GM19240 (cell line): ENCODE results near the gene SLC12A6.

ENCODE experiments used
- DNase-seq: peaks from one replicate; pipeline ENCODE4 v3.0.0; 2011; ENCODE audit warnings: low spot score; ENCODE audit not compliant: insufficient read length

The SLC12A6 gene

DNA sequence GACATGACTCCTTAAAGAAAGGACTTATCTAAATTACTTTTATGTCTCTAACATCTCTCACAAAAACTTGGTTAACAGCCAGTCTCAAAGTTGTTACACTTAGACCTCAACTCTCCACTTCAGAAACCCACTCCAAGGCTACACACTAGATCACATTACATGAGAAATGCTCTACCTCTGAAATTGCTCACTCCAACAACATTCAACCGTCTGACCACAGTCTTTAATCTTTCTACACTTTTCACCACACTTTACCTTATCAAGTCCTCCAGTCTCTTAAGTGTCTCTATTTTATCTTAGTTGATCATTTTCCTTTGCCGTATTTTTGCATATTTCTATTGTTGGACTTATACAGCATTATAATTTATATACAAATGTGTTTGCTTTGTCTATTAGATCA, 5.8 kb downstream of the SLC12A6 start:
- no peak for DNase-seq

DNA sequence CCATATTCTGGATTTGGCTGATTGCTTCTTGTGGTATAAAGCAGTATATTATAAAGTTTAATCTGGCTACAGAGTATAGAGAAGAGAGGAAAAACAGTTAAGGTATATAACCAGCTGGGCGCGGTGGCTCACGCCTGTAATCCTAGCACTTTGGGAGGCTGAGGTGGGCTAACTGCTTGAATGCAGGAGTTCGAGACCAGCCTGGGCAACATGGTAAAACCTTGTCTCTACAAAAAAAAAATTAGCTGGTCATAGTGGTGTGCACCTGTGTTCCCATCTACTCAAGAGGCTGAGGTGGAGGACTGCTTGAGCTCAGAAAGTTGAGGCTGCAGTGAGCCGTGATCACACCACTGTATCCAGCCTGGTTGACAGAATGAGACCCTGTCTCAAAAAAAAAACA, 7.3 kb downstream of the SLC12A6 start:
- DNase-seq = no peak

DNA sequence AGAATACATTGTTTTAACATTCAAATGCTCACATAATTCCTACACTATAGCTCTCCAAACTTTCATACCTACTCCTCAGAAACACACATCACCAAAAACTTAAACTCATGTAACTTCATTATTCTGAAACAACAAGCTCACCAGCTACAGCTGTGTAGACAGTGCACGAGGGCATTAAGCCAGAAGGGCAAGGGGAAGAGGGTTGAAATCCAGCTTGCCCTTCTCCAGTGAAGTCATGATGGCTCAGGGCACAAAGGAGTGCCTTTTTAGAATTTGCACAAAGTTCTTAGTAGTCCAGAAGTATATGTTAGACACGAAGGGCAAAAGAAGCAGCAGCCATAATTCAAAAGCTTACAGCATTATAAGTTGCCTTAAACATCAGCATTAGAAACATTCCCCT, 8.6 kb downstream of the SLC12A6 start:
- DNase-seq = no peak

DNA sequence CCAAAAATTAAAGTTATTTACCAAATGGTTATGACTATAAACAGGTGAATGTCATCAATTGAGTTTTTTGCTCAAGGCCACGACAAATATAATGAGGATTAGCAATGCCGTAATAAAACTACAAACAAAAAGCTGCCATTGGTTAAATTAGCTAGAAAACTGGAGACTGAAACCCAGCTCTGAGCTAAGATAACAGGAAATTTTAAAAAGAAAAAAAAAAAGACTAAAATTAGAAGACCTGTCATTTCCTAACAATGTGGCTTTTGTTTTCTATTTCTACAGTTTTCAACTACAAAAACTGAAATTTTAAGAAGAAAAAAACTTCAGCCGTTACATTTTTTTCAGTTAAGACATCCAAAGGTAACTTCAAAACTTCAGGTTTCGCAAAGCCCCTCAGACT, 9.7 kb downstream of the SLC12A6 start:
- no peak for DNase-seq

DNA sequence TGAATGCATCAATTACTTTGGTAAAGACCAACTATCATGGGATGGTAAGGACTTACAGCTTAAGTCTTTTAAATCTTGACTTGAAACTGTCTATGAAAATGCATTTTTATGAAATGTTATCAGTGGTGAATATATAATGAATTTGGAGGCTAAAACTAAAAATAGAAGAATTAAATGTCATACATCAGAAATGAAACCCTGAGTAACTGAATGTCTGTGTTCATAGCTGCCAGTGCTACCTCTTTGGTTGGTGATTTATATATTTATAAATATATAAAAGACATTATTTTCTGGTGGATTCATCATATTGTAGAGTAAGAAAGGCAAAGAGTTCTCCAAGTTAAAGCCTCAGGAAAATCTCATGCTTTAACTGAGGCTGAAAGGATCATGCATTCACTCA, 12.2 kb downstream of the SLC12A6 start:
- DNase-seq = no peak

DNA sequence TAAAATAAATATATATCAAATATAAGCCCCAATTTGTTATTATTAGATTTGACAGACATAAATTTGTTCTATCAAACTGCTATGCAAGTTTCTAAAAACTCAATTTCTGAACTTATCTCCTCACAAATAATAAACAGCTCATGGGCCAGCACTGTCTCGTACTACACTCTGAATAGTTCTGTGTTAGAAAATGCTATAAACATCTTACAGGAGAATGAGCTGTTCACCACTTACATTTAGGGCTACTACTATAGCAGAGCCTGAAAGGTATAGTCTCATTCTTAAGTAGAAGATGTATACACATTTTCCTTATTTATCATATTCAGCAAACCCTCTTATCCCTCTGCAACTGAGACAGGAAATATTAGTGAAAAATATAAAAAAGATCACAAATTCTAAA, 12.6 kb downstream of the SLC12A6 start:
- no peak for DNase-seq

DNA sequence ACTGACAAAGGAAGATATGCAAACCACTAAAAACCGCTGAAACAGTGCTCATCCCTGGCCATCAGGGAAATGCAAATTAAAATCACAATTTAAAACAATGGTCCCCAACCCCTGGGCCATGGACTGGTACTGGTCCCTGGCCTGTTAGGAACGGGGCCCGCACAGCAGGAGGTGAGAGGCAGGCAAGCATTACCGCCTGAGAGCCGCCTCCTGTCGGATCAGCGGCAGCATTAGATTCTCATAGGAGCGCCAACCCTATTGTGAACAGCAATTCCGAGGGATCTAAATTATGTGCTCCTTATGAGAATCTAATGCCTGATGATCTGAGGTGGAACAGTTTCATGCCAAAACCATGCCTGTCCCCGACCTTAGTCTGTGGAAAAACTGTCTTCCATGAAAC, 14.4 kb downstream of the SLC12A6 start:
- DNase-seq = no peak

DNA sequence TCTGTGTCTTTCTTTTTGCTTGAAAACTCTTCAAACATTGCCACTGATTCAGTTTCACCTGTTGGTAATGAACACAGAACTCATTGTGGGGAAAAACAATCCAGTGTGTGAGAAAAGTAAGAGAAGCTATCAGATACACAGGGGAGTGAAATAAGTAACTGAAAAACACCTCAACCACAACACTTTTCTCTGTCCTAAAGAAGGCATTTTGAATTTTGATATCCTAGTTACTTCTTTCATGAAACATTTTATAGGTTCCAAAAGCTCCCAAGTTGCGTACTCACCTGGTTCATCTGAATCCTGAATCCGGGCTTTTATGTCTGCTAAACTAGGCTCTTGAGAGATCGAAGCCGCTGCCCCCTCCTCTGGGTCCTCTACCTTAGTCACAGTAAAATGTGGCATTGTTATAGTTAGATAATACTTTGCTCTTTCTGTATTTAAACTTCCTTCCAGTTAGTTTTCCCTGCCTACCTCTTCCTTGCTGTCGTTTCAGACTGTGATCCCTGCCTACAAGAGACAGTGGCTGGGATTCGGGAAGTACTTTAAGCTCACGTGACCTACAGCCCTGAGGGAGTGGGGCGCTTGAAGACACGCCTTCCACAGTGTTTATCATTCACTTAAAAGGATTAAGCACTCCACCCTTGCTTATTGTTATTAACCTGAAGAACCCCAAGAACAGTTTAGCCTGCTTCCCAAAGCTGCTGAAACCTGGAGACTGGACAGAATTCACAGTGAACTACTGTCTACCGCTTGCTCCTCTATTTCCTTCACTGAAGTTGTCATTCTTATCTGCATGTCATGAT, 19.1 kb downstream of the SLC12A6 start:
- DNase-seq = no peak

DNA sequence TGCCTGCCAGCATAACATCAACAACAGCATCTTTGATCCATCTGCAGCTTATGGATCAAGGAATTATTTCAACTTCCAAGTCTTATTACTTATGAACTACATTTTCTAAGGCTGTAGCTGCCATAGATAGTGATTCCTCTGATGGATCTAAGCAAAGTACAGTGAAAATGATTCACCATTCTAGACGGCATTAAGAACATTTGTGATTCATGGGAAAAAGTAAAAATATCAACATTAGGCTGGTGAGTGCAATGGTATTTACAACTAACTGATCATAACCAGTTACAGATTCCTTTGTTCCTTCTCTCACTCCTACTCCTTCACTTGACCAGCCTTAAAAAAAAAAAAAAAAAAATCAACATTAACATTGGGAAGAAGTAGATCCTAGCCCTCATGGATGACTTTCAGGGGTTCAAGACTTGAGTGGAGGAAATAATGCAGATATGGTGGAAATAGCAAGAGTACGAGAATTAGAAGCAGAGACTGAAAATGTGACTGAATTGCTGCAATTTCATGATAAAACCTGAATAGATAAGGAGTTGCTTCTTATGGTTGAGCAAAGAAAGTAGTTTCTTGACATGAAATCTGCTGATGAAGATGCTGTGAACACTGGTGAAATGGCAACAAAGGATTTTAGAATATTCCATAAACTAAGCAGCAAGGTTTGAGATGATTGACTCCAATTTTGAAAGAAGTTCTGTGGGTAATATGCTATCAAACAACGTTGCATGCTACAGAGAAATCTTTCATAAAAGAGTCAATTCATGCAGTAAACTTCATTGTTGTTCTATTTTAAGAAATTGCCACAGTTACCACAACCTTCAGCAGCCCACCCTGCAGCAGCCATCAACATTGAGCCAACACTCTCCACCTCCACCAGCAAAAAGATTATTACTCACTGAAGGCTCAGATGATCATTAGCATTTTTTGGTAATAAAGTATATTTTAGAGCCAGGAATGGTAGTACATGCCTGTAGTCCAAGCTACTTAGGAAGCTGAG, 22.8 kb downstream of the SLC12A6 start:
- DNase-seq = no peak

DNA sequence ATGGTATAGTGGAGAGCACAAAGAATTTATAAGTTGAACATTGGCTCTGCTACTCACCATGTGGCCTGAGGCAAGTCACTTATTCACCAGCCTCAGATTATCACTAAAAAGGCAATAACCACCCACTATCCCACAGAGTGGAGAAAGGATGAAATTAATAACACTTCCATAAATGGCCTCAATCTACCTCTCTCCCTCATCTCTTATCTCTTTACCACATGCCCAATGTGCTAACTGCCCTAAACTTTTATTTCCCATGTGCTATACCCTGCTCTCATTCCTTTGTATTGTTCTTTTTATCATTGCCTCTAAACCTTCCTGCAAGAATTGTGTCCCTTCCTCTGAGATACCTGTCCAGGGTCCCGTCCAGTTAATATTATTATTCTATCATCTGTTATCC, 26.0 kb downstream of the SLC12A6 start:
- no peak for DNase-seq

DNA sequence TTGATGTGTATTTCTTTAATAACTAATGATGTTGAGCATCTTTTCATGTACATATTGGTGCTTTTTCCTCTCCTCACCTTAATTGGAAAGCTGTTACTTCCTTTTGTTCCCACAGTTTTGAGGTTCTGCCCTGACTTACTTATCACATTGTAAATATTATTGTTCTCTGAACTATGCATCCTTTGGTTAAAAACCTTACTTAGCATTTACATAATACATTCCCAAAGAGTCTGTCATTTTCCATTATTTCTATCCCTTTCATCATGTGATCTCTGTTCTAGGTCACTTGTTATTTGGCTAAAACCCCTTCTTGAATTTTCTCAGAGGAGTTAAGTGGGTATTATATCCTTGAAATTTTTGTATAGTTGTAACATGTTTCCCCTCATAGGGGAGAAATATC, 33.0 kb downstream of the SLC12A6 start:
- no peak for DNase-seq

DNA sequence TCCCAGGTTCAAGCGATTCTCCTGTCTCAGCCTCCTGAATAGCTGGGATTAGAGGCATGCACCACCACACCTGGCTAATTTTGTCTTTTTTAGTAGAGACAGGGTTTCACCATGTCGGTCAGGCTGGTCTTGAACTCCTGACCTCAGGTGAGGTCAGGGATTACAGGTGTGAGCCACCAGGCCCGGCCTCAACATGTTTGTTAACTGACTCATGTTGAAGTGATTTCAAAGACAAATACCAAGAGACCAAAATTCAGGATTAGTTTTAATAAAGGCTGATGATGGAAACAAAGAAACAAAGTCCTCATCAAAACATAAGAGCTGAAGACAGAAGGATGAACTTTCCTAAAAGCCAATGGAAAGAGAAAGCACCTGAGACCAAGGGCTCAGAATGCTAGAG, 36.5 kb downstream of the SLC12A6 start:
- DNase-seq = no peak

DNA sequence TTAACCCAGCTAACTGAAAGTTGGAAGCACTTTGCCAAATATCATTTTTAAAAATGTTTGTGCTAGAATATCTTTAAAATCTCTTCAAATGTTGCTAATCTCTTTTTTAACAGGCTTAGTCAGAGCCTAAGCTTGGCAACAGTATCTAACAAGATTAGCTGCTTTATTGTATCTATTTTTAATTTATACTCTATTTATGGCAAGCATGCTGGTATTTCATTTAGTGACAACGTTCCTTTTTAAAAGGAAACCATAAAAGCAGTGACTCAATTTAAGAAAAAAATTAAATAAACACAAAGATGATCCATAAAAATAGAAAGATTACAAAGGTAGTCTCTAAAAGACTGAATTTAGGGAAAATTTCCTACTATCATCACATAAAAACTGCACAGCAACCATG, 40.5 kb downstream of the SLC12A6 start:
- DNase-seq = no peak

DNA sequence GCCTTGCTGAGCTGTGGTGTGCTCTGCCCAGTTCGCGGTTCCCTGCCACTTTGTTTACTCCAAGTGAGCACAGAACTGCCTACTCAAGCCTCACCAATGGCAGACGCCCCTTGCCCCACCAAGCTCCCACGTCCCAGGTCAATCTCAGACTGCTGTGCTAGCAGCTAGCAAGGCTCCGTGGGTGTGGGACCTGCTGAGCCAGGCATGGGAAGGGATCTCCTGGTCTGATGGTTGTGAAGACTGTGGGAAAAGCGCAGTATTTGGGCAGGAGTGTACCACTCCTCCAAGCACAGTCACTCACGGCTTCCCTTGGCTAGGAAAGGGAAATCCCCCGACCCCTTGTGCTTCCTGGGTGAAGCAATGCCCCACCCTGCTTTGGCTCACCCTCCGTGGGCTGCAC, 45.0 kb downstream of the SLC12A6 start:
- DNase-seq = no peak

DNA sequence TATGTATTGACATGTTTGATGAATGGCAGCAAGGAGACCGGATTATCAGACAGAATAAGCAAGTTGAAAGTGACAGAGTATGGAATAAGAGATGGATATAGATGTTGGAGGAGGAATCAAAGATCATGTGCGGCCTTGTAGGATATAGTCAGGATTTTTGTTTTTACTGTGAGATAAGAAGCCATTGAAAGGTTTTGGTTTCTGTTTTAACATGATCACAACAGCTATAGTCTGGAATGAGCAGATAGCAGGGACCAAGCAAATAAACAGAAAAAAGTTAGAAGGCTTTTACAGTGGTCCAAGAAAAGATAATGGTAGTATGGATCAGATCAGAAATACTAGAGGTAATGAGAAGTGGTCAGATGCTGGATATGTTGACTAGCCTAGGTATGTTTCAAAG, 52.6 kb downstream of the SLC12A6 start:
- DNase-seq = no peak

DNA sequence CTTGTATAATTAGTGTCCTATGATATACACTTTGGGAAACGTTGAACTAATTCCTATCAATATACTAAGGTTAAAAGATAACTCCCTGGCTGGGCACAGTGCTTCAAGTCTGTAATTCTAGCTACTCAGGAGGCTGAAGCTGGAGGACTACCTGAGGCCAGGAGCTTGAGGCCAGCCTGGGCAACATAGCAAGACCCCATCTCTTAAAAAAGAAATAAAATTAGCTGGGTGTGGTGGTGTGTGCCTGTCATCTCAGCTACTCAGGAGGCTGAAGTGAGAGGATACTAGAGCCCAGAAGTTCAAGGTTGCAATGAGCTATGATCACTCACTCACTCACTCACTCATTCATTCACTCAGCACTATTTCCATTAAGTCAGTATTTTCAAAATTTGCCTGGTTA, 55.2 kb downstream of the SLC12A6 start:
- DNase-seq = no peak

DNA sequence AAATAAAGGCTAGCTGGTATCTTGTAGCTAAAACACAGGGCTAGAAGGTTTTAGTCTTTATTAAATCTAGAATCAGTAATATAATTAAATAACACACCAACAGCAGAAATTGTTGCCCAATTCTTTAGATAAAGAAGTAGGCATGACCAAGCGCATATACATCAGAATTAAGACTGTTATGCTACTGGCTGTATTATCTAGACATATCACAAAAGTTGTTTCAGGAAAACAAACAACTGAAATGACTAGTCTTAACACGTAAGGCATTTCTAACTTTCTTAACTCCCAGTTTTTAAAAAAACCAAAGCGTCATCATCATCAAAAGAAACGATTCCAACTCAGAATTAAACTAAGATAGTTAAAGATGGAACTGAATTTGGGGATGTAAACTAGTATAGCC, 57.4 kb downstream of the SLC12A6 start:
- DNase-seq = no peak

DNA sequence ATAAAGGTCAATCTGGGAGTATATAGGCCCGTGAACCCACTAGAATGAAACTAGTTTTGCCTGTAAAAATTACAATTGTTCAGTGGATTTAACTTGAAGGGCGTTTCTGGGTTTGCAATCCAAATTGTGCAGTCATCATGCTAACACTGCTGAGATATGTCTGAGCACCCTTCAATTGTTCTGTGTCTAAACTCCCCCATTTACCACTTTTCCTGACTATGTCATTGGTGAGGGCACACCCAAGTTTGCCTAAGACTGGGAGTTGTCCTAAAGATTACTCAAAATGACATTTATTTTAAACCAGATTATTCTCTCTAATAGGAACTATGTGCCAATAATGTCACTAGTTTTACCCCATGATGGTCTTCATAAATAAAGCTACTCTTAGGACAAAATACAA, 58.2 kb downstream of the SLC12A6 start:
- no peak for DNase-seq

DNA sequence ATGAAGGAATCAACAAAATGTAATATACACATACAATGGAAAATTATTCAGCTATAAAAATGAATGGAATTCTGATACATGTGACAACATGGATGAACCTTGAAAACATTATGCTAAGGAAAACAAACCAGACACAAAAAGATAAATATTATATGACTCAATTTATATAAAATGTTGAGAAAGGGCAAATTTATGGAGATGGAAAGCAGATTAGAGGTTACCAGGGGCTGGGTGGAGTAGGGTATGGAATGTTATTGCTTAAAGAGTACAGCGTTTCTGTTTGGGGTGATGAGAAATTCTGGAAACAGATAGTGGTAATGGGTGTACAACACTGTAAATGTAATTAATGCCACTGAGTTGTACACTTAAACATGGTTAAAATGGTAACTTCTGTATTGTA, 61.9 kb downstream of the SLC12A6 start:
- DNase-seq = no peak

DNA sequence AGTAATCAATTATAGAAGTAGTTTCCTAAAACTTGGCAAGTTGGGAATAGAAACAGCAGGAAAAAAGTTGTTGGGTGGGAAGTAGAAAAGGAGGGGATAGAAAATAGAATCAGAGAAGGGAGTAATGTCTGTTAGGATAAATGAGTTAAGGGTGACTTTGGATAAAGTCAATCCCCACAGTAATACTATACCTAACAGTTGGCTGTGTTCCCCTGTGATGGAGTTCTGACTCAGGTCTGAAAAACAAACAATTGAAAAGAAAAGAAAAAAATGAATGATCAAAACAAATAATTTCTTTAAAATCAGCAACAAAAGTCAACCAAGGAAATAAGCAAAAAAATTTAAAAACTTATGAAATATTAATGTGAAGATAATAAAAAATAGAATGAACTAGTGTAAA, 62.4 kb downstream of the SLC12A6 start:
- no peak for DNase-seq

DNA sequence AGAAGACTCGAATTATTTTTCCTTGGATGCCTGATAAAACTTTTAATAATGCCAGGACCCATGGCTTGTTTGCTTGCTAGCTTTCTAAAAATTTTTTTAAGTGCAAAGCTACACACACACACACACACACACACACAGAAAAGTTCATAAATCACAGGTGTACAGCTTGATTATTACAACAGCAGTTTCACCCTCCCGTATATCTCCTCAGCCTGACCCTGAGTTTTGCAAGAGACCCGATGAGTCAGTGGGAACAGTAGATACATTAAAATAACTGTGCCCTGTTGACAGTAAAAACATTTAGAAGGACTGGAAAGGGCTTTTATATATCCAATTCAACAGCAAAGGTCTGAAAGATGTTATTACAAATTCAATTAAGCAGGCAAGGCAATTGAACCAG, 66.1 kb downstream of the SLC12A6 start:
- no peak for DNase-seq

DNA sequence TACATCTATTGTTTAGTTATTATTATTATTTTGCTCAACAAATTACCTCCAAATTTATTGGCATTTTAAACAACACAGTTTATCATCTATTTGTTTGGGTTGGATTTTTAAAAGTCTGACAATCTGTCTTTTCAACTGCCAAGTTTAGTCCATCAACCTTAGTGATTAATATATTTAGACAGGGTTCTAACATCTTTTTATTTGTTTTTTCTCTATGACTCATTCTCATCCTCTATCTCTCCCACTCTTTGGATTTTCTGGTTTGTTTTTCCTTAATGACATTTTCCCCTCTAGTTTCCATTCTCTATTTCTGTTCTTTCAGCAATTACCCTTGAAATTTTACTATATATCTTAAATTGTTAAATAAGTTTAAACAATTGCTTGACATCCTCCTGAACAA, 70.8 kb downstream of the SLC12A6 start:
- no peak for DNase-seq

DNA sequence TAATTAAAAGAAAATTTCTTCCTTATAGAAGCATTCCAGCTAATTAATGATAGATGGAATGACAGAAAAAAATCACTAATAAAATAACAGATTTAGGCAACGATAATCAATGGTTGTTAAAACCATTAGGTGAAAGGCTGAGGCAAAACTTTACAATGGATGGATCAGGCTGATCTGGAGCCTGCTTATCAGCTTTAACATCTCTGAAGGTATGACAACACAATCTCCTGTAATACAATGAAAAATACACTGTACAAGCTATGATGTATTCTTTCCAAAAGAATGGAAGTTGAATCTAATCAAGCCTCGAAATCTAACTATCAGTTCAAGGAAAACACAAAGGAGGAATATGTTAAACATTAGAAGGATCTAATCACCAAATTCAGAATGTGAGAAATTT, 73.5 kb downstream of the SLC12A6 start:
- DNase-seq = no peak
